ENCODE results near the gene SLC29A3.

- TF ChIP-seq POLR2AphosphoS5 (IDR thresholded peaks at IDR 0.05; ENCODE audit: low read depth, low read length) (no peak), SIN3A (IDR thresholded peaks at IDR 0.05; ENCODE audit: borderline replicate concordance, insufficient read depth, low read depth, low read length) (no peak), REST (IDR thresholded peaks at IDR 0.05; ENCODE audit: insufficient read depth in 1 of 2, low read depth in 2 of 2, low read length in 1 of 2) (no peak), TCF7L2 (IDR thresholded peaks at IDR 0.05; ENCODE audit: low read depth, low read length) (no peak)
- TF ChIP-seq, protein P1, sequence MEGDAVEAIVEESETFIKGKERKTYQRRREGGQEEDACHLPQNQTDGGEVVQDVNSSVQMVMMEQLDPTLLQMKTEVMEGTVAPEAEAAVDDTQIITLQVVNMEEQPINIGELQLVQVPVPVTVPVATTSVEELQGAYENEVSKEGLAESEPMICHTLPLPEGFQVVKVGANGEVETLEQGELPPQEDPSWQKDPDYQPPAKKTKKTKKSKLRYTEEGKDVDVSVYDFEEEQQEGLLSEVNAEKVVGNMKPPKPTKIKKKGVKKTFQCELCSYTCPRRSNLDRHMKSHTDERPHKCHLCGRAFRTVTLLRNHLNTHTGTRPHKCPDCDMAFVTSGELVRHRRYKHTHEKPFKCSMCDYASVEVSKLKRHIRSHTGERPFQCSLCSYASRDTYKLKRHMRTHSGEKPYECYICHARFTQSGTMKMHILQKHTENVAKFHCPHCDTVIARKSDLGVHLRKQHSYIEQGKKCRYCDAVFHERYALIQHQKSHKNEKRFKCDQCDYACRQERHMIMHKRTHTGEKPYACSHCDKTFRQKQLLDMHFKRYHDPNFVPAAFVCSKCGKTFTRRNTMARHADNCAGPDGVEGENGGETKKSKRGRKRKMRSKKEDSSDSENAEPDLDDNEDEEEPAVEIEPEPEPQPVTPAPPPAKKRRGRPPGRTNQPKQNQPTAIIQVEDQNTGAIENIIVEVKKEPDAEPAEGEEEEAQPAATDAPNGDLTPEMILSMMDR (IDR thresholded peaks at IDR 0.05), result no peak
These were observed 26.2 kb upstream of the SLC29A3 start for GRCh38 chr10:71292624-71293445.

Data from Panc1 (cell line).